Memory B cell (primary cell): ENCODE data around the gene OGDHL.
"Not testable (repeated sequence)": the region's sequence is repeated elsewhere in the genome, so short reads cannot be mapped to it uniquely, and the experiment has no call there.

ENCODE experiments used
- ATAC-seq: fragments of 150-1000 bp; cut with Tn5 transposase; 2 replicates; pipeline ENCODE4 v1.10.0; 2021; ENCODE audit warnings: low read depth, mild to moderate bottlenecking, moderate library complexity
- DNase-seq, 2 donors: peaks; one replicate each; pipeline ENCODE4 v3.0.0; 2022; ENCODE audit warnings: low spot score in 2 of 2
- H3K27ac Mint-ChIP-seq: one replicate; pipeline ENCODE4 v1.8.0; 2022; ENCODE audit warnings: mild to moderate bottlenecking, moderate library complexity, mixed read lengths
- H3K27me3 Mint-ChIP-seq: one replicate; pipeline ENCODE4 v1.8.0; 2022; ENCODE audit warnings: mixed read lengths
- H3K36me3 Mint-ChIP-seq: one replicate; pipeline ENCODE4 v1.8.0; 2022; ENCODE audit warnings: mild to moderate bottlenecking, mixed read lengths
- H3K4me1 Mint-ChIP-seq: one replicate; pipeline ENCODE4 v1.8.0; 2022; ENCODE audit warnings: mixed read lengths
- H3K4me3 Mint-ChIP-seq: one replicate; pipeline ENCODE4 v1.8.0; 2022; ENCODE audit warnings: mild to moderate bottlenecking, moderate library complexity, mixed read lengths
- H3K9me3 Mint-ChIP-seq: one replicate; pipeline ENCODE4 v1.8.0; 2022; ENCODE audit warnings: mixed read lengths

Gene OGDHL

GRCh38 chr10:49761789-49762565 lies at the start of gene OGDHL:
TSS of gene OGDHL (minus strand) at chr10:49762323. CDS start at chr10:49758592, 3,731 bp downstream.
- no peaks in the 10 kb centered on the region for H3K36me3 Mint-ChIP-seq
- peak; percentile 73 for ATAC-seq
- no peak within 1 kb of the TSS for H3K27ac Mint-ChIP-seq
- peak; percentile 20 to 25 for DNase-seq
- peaks cover 4% of the 10 kb centered on the region for H3K4me1 Mint-ChIP-seq
- peaks cover 22% of the 10 kb centered on the region for H3K27me3 Mint-ChIP-seq
- H3K4me3 Mint-ChIP-seq, result peak within 1 kb of the TSS; percentile 48
- peaks cover 6% of the 10 kb centered on the region for H3K9me3 Mint-ChIP-seq

- H3K4me3 Mint-ChIP-seq, result no peak overlapping the region
- H3K9me3 Mint-ChIP-seq, result peaks cover 2% of the 10 kb centered on the region
- H3K27ac Mint-ChIP-seq, result no peak overlapping the region
- DNase-seq (no peak), ATAC-seq (no peak)
- H3K36me3 Mint-ChIP-seq, result no peaks in the 10 kb centered on the region
- H3K4me1 Mint-ChIP-seq, result no peaks in the 10 kb centered on the region
- peaks cover 5% of the 10 kb centered on the region for H3K27me3 Mint-ChIP-seq
Observed at GRCh38 chr10:49803988-49804387, 41.9 kb upstream of the OGDHL start.

- Mint-ChIP-seq H3K27me3 (peaks cover 5% of the 10 kb centered on the region), H3K4me3 (no peak overlapping the region), H3K36me3 (no peaks in the 10 kb centered on the region), H3K9me3 (no peaks in the 10 kb centered on the region), H3K27ac (no peak overlapping the region), H3K4me1 (peaks cover 3% of the 10 kb centered on the region)
- ATAC-seq (no peak), DNase-seq (no peak)
Observed at GRCh38 chr10:49798275-49798674, 36.2 kb upstream of the OGDHL start.

GRCh38 chr10:49791100-49791499 lies 29.0 kb upstream of the OGDHL start:
- Mint-ChIP-seq H3K27me3 (no peaks in the 10 kb centered on the region), H3K27ac (no peak overlapping the region), H3K36me3 (no peaks in the 10 kb centered on the region), H3K4me1 (no peaks in the 10 kb centered on the region), H3K4me3 (no peak overlapping the region), H3K9me3 (peaks cover 1% of the 10 kb centered on the region)
- DNase-seq, result no peak
- ATAC-seq, result no peak

GRCh38 chr10:49784681-49785080 lies 22.6 kb upstream of the OGDHL start:
- Mint-ChIP-seq H3K36me3 (no peaks in the 10 kb centered on the region), H3K4me3 (no peak overlapping the region), H3K9me3 (peaks cover 1% of the 10 kb centered on the region), H3K27me3 (peaks cover 1% of the 10 kb centered on the region), H3K4me1 (no peaks in the 10 kb centered on the region), H3K27ac (no peak overlapping the region)
- no peak for ATAC-seq
- no peak for DNase-seq

GRCh38 chr10:49783645-49784044 lies 21.5 kb upstream of the OGDHL start:
- peaks cover 1% of the 10 kb centered on the region for H3K9me3 Mint-ChIP-seq
- no peaks in the 10 kb centered on the region for H3K36me3 Mint-ChIP-seq
- no peak overlapping the region for H3K4me3 Mint-ChIP-seq
- DNase-seq (no peak), ATAC-seq (no peak)
- no peak overlapping the region for H3K27ac Mint-ChIP-seq
- H3K27me3 Mint-ChIP-seq, result peaks cover 1% of the 10 kb centered on the region
- H3K4me1 Mint-ChIP-seq, result no peaks in the 10 kb centered on the region

GRCh38 chr10:49781247-49781646 lies 19.1 kb upstream of the OGDHL start:
- H3K4me3 Mint-ChIP-seq, result no peak overlapping the region
- H3K9me3 Mint-ChIP-seq, result no peaks in the 10 kb centered on the region
- ATAC-seq (no peak), DNase-seq (no peak)
- no peak overlapping the region for H3K27ac Mint-ChIP-seq
- H3K27me3 Mint-ChIP-seq, result peaks cover 1% of the 10 kb centered on the region
- no peaks in the 10 kb centered on the region for H3K4me1 Mint-ChIP-seq
- no peaks in the 10 kb centered on the region for H3K36me3 Mint-ChIP-seq

GRCh38 chr10:49778197-49778596 lies 16.1 kb upstream of the OGDHL start:
- no peak for ATAC-seq

GRCh38 chr10:49776851-49777250 lies 14.7 kb upstream of the OGDHL start:
- peaks cover 7% of the 10 kb centered on the region for H3K27me3 Mint-ChIP-seq
- no peak overlapping the region for H3K27ac Mint-ChIP-seq
- DNase-seq (no peak), ATAC-seq (no peak)
- no peaks in the 10 kb centered on the region for H3K9me3 Mint-ChIP-seq
- H3K4me1 Mint-ChIP-seq, result no peaks in the 10 kb centered on the region
- no peaks in the 10 kb centered on the region for H3K36me3 Mint-ChIP-seq
- no peak overlapping the region for H3K4me3 Mint-ChIP-seq

More at GRCh38 chr10:49778197-49778596, 16.1 kb upstream of the OGDHL start:
- H3K27me3 Mint-ChIP-seq, result peaks cover 1% of the 10 kb centered on the region
- no peak overlapping the region for H3K27ac Mint-ChIP-seq
- H3K36me3 Mint-ChIP-seq, result no peaks in the 10 kb centered on the region
- no peaks in the 10 kb centered on the region for H3K4me1 Mint-ChIP-seq
- H3K9me3 Mint-ChIP-seq, result no peaks in the 10 kb centered on the region
- no peak for DNase-seq
- no peak overlapping the region for H3K4me3 Mint-ChIP-seq

GRCh38 chr10:49775014-49775413 lies 12.9 kb upstream of the OGDHL start:
- ATAC-seq (no peak), DNase-seq (no peak)
- Mint-ChIP-seq H3K27ac (no peak overlapping the region), H3K9me3 (no peaks in the 10 kb centered on the region), H3K36me3 (no peaks in the 10 kb centered on the region), H3K4me3 (no peak overlapping the region), H3K4me1 (no peaks in the 10 kb centered on the region), H3K27me3 (peaks cover 11% of the 10 kb centered on the region)

GRCh38 chr10:49772944-49773343 lies 10.8 kb upstream of the OGDHL start:
- ATAC-seq, H3K9me3 Mint-ChIP-seq, H3K4me3 Mint-ChIP-seq, H3K4me1 Mint-ChIP-seq, DNase-seq, H3K36me3 Mint-ChIP-seq, H3K27ac Mint-ChIP-seq: not testable (repeated sequence)
- peaks cover 19% of the 10 kb centered on the region for H3K27me3 Mint-ChIP-seq

- not testable (repeated sequence) for ATAC-seq, H3K9me3 Mint-ChIP-seq, H3K4me1 Mint-ChIP-seq, DNase-seq, H3K27ac Mint-ChIP-seq, H3K36me3 Mint-ChIP-seq, H3K4me3 Mint-ChIP-seq
- peaks cover 27% of the 10 kb centered on the region for H3K27me3 Mint-ChIP-seq
Observed at GRCh38 chr10:49771046-49771445, 8.9 kb upstream of the OGDHL start.

- Mint-ChIP-seq H3K4me1 (no peaks in the 10 kb centered on the region), H3K27me3 (peaks cover 27% of the 10 kb centered on the region), H3K4me3 (no peak overlapping the region), H3K36me3 (no peaks in the 10 kb centered on the region), H3K9me3 (peaks cover 5% of the 10 kb centered on the region), H3K27ac (no peak overlapping the region)
- ATAC-seq (no peak), DNase-seq (no peak)
Observed at GRCh38 chr10:49769692-49770091, 7.6 kb upstream of the OGDHL start.

- H3K9me3 Mint-ChIP-seq, result peaks cover 5% of the 10 kb centered on the region
- no peak overlapping the region for H3K27ac Mint-ChIP-seq
- no peak overlapping the region for H3K4me3 Mint-ChIP-seq
- no peaks in the 10 kb centered on the region for H3K36me3 Mint-ChIP-seq
- DNase-seq (no peak), ATAC-seq (no peak)
- H3K4me1 Mint-ChIP-seq, result no peaks in the 10 kb centered on the region
- peaks cover 27% of the 10 kb centered on the region for H3K27me3 Mint-ChIP-seq
Observed at GRCh38 chr10:49768731-49769130, 6.6 kb upstream of the OGDHL start.

- peaks cover 29% of the 10 kb centered on the region for H3K27me3 Mint-ChIP-seq
Observed at GRCh38 chr10:49768329-49768728, 6.2 kb upstream of the OGDHL start.

More at GRCh38 chr10:49768329-49768728, 6.2 kb upstream of the OGDHL start:
- Mint-ChIP-seq H3K4me1 (no peaks in the 10 kb centered on the region), H3K9me3 (peaks cover 5% of the 10 kb centered on the region), H3K27ac (no peak overlapping the region), H3K36me3 (no peaks in the 10 kb centered on the region), H3K4me3 (no peak overlapping the region)
- DNase-seq, result no peak
- ATAC-seq, result no peak
